HG03095 (cell line): Measurements from ENCODE around the gene DSG1.
"Not testable (repeated sequence)": the region's sequence is repeated elsewhere in the genome, so short reads cannot be mapped to it uniquely, and the experiment has no call there.

Experiments
- ATAC-seq: cut with Tn5 transposase; IDR thresholded peaks from one replicate; pipeline ENCODE4 v1.9.1; 2021; ENCODE audit warnings: moderate library complexity; ENCODE audit not compliant: unreplicated experiment

Gene DSG1

DNA sequence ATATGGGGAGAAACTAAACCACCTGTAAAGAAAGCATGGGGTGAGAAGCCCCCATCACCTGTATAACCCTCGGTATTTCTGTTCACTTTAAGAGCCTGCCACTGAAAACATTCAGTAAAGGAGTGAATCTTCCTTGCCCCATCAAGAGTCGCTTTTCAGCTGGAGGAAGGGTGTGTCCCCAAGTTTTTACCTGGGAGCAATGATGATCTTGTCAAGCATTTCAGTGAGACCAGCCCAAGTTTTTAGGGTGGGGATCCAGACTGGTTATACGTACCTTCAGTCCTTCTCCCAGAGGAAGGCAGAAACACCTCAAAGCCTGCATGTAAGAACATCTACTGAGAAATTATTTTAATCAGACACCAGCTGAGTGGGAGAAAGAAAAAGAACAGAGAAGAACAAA lies at the start of gene DSG1:
TSS of gene DSG1 (plus strand) at position 301 of the 400 bp plus-strand sequence. CDS start 141 bp downstream, outside the sequence.
- ATAC-seq: no peak

GRCh38 chr18:31268985-31269406 lies 49.0 kb upstream of the DSG1 start:
- no peak for ATAC-seq

DNA sequence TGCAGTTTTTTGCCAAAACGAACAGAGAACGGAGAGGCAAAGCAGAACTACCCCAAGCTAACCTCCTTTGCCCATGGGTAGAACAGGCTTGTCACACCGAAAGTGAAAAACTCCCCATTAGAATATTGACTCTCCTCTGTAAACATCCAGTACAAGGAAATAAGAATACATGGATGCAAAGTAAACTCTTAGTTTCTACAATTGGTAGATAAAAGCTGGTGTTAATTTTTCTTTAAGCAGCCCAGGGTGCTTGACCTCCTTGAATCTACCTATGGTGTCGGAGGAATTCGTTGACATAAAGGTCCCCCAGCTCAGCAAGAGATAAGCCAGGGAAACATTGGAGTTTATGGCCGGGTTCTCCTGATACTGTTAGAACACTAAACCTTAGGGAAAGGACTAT lies 48.4 kb upstream of the DSG1 start:
- ATAC-seq: no peak

DNA sequence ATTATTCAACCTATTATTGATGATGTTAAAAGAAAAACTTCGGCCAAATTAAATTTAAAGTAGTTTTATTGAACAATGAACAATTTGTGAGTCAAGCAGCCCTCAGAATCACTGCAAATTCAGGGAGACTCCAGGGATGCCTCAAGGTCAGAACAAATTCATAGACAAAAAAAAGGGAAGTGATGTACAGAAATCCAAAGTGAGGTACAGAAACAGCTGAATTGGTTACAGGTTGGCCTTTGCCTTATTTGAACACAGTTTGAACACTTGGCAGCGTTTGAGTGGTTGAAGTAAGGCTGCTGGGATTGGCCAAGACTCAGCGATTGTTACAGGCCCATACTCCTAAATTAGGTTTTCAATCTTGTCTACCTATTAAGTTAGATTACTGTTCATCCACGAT lies 47.4 kb upstream of the DSG1 start:
- ATAC-seq: no peak

GRCh38 chr18:31273812-31274527 lies 44.0 kb upstream of the DSG1 start:
- no peak for ATAC-seq

- no peak for ATAC-seq
Measured at GRCh38 chr18:31274931-31275330, 43.0 kb upstream of the DSG1 start.

- ATAC-seq: no peak
Measured at GRCh38 chr18:31275722-31276463, 42.1 kb upstream of the DSG1 start.

DNA sequence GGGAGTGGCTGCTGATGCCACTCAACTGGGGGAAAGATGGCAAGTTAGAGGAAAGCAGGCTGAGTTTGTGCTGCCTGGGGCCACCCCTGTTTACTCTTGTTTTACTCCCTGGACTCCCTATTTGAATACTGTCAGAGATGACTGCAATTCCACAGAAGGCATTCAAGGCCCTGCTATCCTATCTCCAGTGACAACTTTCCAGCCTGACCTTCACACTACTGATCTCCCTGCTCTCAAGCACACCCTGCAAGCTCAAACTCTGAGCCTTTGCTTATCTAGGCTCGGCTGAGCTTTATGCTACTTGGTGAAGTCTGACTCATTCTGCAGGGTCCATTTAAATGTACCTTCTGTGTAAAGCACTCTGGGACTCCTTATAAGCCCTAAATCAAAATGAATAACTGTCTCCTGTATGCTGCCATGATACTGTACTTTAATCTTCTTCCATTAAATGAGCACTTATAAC lies 39.3 kb upstream of the DSG1 start:
- no peak for ATAC-seq

- no peak for ATAC-seq
Measured at GRCh38 chr18:31280502-31280901, 37.5 kb upstream of the DSG1 start.

- no peak for ATAC-seq
Measured at GRCh38 chr18:31281437-31281836, 36.5 kb upstream of the DSG1 start.

GRCh38 chr18:31289446-31289845 lies 28.5 kb upstream of the DSG1 start:
- ATAC-seq: not testable (repeated sequence)

- ATAC-seq: no peak
Measured at GRCh38 chr18:31291688-31292087, 26.3 kb upstream of the DSG1 start.

DNA sequence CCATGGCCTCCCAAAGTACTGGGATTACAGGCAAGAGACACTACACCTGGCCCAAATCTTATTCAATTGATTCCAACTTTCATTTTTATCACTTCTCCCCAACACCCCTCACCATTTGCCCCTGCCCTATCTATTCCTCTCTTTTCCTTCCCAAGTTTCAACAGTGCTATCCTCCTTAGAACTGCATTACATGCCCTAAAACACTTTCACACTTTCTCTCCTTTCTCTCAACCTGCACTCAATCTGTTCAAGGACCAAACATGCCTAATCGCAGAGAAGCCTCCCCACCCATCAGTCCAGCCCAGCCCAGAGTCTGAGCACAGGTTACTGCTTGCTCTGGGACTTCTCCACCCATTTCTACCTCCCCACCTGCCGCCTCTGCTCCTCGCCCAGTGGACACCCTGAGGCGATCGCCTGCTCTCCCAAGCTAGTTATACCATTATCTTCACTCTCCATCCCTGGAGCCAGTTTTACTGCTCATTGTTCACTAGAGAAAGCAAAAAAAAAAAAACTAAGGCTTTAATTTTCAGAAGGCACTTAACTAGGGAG lies 23.7 kb upstream of the DSG1 start:
- ATAC-seq: no peak

GRCh38 chr18:31297248-31297647 lies 20.7 kb upstream of the DSG1 start:
- no peak for ATAC-seq

GRCh38 chr18:31301201-31301655 lies 16.7 kb upstream of the DSG1 start:
- ATAC-seq: no peak

- ATAC-seq: no peak
Measured at GRCh38 chr18:31302991-31303390, 15.0 kb upstream of the DSG1 start.

- ATAC-seq: no peak
Measured at GRCh38 chr18:31303771-31304170, 14.2 kb upstream of the DSG1 start.

DNA sequence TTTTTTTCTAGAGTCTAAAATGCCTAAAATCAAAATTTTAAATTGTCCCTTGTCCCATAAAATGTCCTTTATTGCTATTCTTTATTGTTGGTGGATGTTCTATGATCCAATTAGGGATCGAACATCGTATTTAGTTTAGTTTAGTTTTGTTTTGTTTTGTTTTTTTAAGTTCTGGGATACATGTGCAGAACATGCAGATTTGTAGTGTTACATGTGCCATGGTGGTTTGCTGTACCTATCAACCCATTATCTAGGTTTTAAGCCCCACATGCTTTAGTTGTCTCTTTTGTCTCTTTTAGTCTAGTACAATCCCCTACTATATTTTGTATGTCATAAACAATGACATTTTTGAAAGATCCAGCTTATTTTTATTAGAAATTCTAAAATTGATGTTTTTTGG lies 8.8 kb upstream of the DSG1 start:
- no peak for ATAC-seq

DNA sequence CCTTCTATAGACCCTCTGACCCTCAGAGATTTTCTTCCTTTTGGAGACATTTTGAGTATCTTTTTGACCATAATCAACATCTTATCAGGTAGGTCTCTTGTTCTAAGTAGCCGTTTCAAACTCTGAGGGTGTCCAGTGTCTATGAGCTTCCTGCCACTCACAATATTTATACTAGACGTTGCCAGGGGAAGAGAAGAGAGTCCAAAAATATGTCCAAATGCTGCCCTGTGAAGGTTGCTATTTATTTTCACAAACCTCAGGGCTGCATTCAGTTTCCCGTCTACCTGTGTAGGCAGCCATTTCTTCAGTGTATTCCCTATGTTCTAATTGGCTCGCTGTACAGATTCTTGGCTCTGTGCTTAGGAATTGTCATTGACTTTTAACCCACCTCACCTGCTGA lies 986 bp upstream of the DSG1 start:
- no peak for ATAC-seq

- no peak for ATAC-seq
Measured at GRCh38 chr18:31321719-31322118, 3.8 kb downstream of the DSG1 start.

DNA sequence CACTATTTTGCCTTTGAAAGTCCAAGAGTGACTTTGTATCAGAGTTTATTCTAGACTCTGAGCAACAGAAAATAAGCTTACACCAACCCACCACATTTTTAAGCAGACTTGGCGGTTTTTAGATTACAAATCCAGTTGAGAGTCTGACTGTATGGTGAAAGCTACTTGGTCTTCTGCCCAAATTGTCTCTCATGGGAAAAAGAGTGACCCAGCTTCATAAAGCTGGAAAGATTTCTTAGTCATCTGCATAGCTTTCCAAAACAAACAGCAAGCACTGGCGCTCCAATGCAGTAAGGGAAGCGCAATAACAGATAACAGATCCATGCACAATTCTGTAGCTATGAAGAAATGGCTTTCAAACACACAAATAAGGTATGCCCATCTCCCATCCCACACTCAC lies 7.1 kb downstream of the DSG1 start:
- ATAC-seq: no peak
